ENCODE results near the gene CCND2.

The CCND2 gene

GRCh38 chr12:4256043-4256826, 17.3 kb upstream of the CCND2 start:
- no peak for DNase-seq (ENCODE audit: low read depth in 2 of 2)

- DNase-seq (ENCODE audit: low read depth in 2 of 2): no peak
Observed at GRCh38 chr12:4257442-4257841, 16.1 kb upstream of the CCND2 start.

- DNase-seq (ENCODE audit: low read depth in 2 of 2): no peak
Observed at GRCh38 chr12:4259099-4259498, 14.5 kb upstream of the CCND2 start.

GRCh38 chr12:4261655-4262054, 11.9 kb upstream of the CCND2 start:
- no peak for DNase-seq (ENCODE audit: low read depth in 2 of 2)

DNA sequence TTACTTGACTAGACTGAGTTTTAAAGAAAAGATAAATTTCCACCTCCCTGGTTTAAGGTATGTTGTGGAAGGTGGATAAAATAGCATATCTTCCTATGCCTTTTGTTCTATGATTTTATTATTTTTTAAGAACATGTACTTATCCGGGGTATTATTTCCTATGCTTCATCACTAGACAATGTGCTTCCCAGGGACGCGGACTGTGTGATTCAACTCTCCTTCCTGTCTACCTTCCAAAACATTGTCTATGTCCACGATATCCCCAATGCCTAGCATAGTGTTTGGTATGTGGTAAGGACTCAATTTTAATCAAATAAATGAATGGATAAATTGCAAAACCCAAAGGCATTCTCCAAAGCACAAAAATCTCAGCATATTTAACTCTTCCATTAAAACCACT, 8.3 kb upstream of the CCND2 start:
- no peak for DNase-seq (ENCODE audit: low read depth in 2 of 2)

DNA sequence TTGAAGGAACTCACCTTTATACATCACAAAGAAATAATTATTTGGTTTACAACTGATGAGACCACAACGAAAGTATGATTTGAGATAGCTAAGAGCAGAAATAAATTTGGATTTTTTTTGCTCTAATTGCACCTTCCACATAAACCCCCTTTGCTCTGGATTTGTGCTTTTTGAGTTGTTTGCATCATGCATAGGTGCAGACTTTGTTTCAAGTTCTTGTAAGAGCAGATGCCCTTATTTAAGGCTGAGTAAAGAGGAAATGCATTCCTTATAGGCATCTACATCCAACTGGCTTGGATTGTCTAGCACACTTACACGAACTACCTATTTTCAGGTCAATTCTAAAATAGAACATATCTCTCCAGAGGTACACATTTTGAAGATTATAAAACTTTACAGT, 6.6 kb upstream of the CCND2 start:
- no peak for DNase-seq (ENCODE audit: low read depth in 2 of 2)

DNA sequence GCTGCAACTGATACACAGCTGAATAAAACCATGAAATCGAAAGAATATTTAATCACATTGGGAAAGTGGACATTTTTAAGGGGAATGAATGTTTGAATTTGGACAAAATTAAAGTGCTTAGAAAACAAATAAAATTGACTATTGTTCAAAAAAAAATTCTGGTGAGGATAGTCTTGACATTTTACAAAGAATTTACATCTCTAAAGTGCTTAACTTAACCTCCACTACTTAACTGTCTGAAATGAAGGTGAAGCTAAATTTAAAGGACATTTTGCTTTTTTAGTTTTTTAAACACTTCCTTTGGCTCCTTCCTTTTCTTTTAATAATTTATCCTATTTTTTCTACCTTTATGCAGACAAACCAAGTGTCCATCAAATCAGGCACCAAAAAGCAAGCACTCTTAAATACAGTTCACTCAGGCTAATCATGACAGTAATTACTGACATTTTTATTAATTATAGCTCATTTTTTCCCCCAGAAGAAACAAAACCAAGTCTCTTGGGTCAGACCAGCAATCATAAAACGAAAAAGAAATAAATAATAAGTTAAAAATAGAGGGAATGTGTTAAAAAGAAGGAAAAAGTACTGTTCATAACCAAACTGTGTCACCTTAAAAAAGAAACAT, 5.7 kb upstream of the CCND2 start:
- DNase-seq (ENCODE audit: low read depth in 2 of 2): no peak

DNA sequence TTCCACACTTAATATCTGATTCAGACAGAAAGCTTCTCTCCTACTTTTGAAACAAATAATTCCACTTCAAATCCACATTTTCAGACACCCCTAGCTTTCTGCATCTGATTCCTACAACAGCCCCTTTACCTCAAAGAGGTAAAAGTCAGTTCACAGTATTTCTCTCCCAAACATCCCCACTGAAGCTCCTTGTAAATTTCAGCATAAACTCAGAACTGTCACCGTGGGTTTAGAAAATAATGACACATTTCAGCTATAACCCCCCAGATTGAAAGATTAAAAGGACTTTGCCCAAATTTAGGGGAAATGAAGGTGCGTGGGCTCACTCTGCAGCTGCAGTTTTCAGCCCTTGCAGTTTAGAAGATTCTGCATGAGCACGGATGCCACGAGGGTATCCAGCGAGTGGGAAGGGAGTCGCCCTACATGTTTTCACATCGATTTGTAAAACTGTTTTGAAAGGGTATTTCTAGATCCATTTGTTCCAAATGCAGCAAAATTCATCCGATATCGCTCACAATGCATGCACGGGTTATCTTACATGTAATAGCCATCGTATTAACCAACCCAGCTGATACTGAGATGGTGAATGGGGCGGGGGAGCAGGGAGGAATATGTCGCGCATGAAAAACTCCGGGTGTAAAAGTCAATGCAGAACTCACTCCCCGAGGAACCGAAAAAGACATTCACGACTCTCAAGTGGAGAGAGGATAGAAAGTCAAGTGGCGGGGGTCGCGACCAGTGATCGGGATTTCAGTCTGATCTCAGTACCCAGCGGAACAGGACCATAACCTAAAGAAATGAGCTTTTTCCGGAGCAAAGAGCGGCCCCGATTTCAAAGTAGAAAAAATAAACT, 5.0 kb upstream of the CCND2 start:
- DNase-seq (ENCODE audit: low read depth in 2 of 2): no peak

DNA sequence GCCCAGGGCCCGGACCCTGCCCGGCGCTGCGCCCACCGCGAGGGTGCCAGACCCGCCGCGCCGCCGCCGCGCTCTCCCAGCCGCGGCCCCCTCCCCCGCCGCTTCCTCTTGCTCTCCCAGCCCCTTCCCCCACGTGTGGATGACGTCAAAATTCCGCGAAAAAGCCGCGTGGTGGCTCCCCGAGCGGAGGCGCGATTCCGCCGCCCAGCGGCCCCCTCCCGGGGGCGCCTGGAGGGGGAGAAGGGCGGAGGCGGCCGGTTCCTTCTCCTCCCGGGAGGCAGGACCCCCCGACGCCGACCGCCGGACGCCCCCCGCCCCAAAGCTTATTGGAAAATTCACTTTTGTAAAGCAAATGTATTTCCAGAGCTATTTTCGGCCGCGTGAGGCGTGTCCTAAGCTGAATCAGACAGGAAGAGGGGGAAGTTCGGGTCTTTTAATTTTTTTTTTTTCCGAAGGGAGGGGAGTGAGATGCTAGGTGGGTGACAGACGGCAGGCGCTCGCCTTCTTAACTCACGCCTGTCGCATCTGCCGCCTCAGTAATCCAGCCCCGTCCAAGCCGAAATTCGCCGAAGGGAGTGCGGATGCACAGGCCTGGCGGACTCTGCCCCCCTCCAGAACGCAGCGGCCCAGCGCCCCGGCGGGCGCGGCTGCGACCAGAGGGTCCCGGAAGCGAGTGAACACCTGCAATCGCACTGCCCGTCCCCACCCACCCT, 4.1 kb upstream of the CCND2 start:
- DNase-seq (ENCODE audit: low read depth in 2 of 2): peak; percentile 72 to 89

- DNase-seq (ENCODE audit: low read depth in 2 of 2): no peak
Observed at GRCh38 chr12:4270016-4270830, 3.3 kb upstream of the CCND2 start.

GRCh38 chr12:4270831-4271716, 2.5 kb upstream of the CCND2 start:
- no peak for DNase-seq (ENCODE audit: low read depth in 2 of 2)

DNA sequence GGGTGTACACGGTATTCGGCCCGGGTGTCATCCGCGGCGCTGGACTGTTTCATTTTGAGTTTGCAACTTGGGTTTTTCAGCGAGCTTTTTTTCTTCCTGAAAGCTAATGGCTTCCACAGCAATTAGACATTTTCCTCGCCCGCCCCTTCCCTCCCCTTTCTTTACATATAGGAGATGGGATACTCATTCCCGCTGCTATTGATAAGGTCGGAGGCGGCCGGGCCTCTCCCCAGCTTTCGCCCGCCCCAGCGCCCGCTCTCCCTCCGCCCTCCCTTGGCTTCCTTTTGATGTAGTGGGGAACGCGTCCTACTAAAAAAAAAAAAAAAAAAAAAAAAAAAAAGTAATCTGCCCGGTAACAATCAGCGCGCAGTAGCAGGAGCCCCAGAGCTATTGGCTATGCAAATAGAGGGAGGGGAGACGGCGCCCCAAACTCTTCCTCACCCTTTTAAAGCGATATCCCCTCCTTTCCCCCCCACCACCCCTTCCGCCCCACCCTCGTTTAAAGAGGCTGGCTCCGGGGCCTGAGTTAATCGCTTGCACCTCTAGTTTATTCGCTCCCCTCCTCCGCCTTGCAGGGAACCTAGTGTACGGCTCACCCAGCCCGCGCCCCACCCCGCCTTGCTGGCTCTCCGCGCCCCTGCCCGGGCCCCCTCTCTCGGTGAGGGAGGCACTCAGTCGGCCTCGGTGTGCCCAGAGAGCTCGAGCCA, 1.7 kb upstream of the CCND2 start:
- peak; percentile 74 to 75 for DNase-seq (ENCODE audit: low read depth in 2 of 2)

- peak in 1 of 2 donors; percentile 50 for DNase-seq (ENCODE audit: low read depth in 2 of 2)
Observed at GRCh38 chr12:4272424-4273272, 914 bp upstream of the CCND2 start.

DNA sequence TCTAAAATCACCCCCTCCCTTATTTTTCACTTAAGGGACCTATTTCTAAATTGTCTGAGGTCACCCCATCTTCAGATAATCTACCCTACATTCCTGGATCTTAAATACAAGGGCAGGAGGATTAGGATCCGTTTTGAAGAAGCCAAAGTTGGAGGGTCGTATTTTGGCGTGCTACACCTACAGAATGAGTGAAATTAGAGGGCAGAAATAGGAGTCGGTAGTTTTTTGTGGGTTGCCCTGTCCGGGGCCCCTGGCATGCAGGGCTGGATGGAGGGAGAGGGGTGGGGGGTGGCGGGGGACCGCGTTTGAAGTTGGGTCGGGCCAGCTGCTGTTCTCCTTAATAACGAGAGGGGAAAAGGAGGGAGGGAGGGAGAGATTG, 300 bp upstream of the CCND2 start:
- no peak for DNase-seq (ENCODE audit: low read depth in 2 of 2)

GRCh38 chr12:4274396-4275015, 944 bp downstream of the CCND2 start:
- DNase-seq (ENCODE audit: low read depth in 2 of 2): no peak

- DNase-seq (ENCODE audit: low read depth in 2 of 2): no peak
Observed at GRCh38 chr12:4275016-4275869, 1.7 kb downstream of the CCND2 start.

DNA sequence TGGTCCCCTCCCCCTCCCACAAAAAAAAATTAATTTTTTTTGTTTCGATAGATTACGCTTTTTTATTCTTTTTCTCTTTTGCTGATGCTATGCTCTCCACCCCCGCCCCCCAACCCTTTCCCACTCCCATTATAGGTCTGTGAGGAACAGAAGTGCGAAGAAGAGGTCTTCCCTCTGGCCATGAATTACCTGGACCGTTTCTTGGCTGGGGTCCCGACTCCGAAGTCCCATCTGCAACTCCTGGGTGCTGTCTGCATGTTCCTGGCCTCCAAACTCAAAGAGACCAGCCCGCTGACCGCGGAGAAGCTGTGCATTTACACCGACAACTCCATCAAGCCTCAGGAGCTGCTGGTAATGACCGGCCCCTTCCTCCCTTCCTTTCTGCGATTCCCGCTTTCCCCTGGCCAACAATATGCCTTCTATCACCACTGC, 2.3 kb downstream of the CCND2 start:
- no peak for DNase-seq (ENCODE audit: low read depth in 2 of 2)

Data from stimulated activated CD4-positive, alpha-beta T cell treated with anti-CD3 and anti-CD28 coated beads, Interleukin-1b, Interleukin-23, amount 100 ng/mL, for 1 hour (primary cell).